ENCODE data around the gene C2orf49.

The C2orf49 gene

GRCh38 chr2:105313877-105314276 is 23.5 kb upstream of the C2orf49 start:
- ATAC-seq (ENCODE audit: insufficient read depth, low read depth) (no peak), DNase-seq (no peak)
- Histone ChIP-seq H3K9me3 (ENCODE audit: insufficient read depth, low read length, severe bottlenecking) (no peaks in the 10 kb centered on the region), H3K27ac (ENCODE audit: low read length) (no peak overlapping the region), H3K4me2 (ENCODE audit: insufficient read depth, low read length) (no peak overlapping the region), H2AFZ (ENCODE audit: low read depth, low read length) (no peak overlapping the region), H3K27me3 (ENCODE audit: insufficient read depth, low read length, poor library complexity) (no peaks in the 10 kb centered on the region), H3K4me3 (ENCODE audit: low read depth in 1 of 2, low read length in 2 of 2) (no peak overlapping the region), H3K79me2 (ENCODE audit: insufficient read depth, low read length) (peaks cover 84% of the 10 kb centered on the region), H3K9ac (ENCODE audit: low read depth, low read length) (no peak overlapping the region), H3K36me3 (ENCODE audit: insufficient read depth, low read length) (no peaks in the 10 kb centered on the region), H3K4me1 (ENCODE audit: insufficient read depth, low read length) (no peaks in the 10 kb centered on the region), H4K20me1 (ENCODE audit: insufficient read depth, low read length) (peaks cover 30% of the 10 kb centered on the region)
- TF ChIP-seq CTCF (IDR thresholded peaks at IDR 0.05; ENCODE audit: borderline replicate concordance, extremely low read depth, low read length, poor library complexity, severe bottlenecking) (no peak), EZH2 (IDR thresholded peaks at IDR 0.05; ENCODE audit: borderline replicate concordance, low read depth, low read length, severe bottlenecking) (no peak)

- H3K4me3 ChIP-seq (ENCODE audit: low read depth in 1 of 2, low read length in 2 of 2) = no peak overlapping the region
- no peak overlapping the region for H3K9ac ChIP-seq (ENCODE audit: low read depth, low read length)
- no peaks in the 10 kb centered on the region for H3K4me1 ChIP-seq (ENCODE audit: insufficient read depth, low read length)
- H2AFZ ChIP-seq (ENCODE audit: low read depth, low read length) = no peak overlapping the region
- DNase-seq (no peak), ATAC-seq (ENCODE audit: insufficient read depth, low read depth) (no peak)
- no peak overlapping the region for H3K27ac ChIP-seq (ENCODE audit: low read length)
- H3K27me3 ChIP-seq (ENCODE audit: insufficient read depth, low read length, poor library complexity) = no peaks in the 10 kb centered on the region
- no peaks in the 10 kb centered on the region for H3K9me3 ChIP-seq (ENCODE audit: insufficient read depth, low read length, severe bottlenecking)
- no peak overlapping the region for H3K4me2 ChIP-seq (ENCODE audit: insufficient read depth, low read length)
- peaks cover 79% of the 10 kb centered on the region for H3K79me2 ChIP-seq (ENCODE audit: insufficient read depth, low read length)
- H4K20me1 ChIP-seq (ENCODE audit: insufficient read depth, low read length) = peaks cover 20% of the 10 kb centered on the region
- TF ChIP-seq CTCF (IDR thresholded peaks at IDR 0.05; ENCODE audit: borderline replicate concordance, extremely low read depth, low read length, poor library complexity, severe bottlenecking) (no peak), EZH2 (IDR thresholded peaks at IDR 0.05; ENCODE audit: borderline replicate concordance, low read depth, low read length, severe bottlenecking) (no peak)
- H3K36me3 ChIP-seq (ENCODE audit: insufficient read depth, low read length) = no peaks in the 10 kb centered on the region
These were observed 22.0 kb upstream of the C2orf49 start for GRCh38 chr2:105315314-105315713.

GRCh38 chr2:105317937-105318336 is 19.4 kb upstream of the C2orf49 start:
- Histone ChIP-seq H3K4me3 (ENCODE audit: low read depth in 1 of 2, low read length in 2 of 2) (no peak overlapping the region), H3K27ac (ENCODE audit: low read length) (no peak overlapping the region), H3K36me3 (ENCODE audit: insufficient read depth, low read length) (peaks cover 3% of the 10 kb centered on the region), H3K27me3 (ENCODE audit: insufficient read depth, low read length, poor library complexity) (no peaks in the 10 kb centered on the region), H3K4me1 (ENCODE audit: insufficient read depth, low read length) (no peaks in the 10 kb centered on the region), H3K9me3 (ENCODE audit: insufficient read depth, low read length, severe bottlenecking) (no peaks in the 10 kb centered on the region), H3K4me2 (ENCODE audit: insufficient read depth, low read length) (no peak overlapping the region), H3K9ac (ENCODE audit: low read depth, low read length) (no peak overlapping the region), H3K79me2 (ENCODE audit: insufficient read depth, low read length) (peaks cover 81% of the 10 kb centered on the region), H4K20me1 (ENCODE audit: insufficient read depth, low read length) (peaks cover 30% of the 10 kb centered on the region), H2AFZ (ENCODE audit: low read depth, low read length) (no peak overlapping the region)
- no peak for ATAC-seq (ENCODE audit: insufficient read depth, low read depth)
- DNase-seq = no peak
- TF ChIP-seq EZH2 (IDR thresholded peaks at IDR 0.05; ENCODE audit: borderline replicate concordance, low read depth, low read length, severe bottlenecking) (no peak), CTCF (IDR thresholded peaks at IDR 0.05; ENCODE audit: borderline replicate concordance, extremely low read depth, low read length, poor library complexity, severe bottlenecking) (no peak)

All from DND-41 (cell line).